GM12891 (cell line): ENCODE results near the gene DARS1.

Experiments used
- POLR2A ChIP-seq: IDR thresholded peaks from 2 replicates; pipeline ENCODE4 v1.6.1; 2011; ENCODE audit warnings: low read depth, low read length, control low read depth
- POLR2AphosphoS5 ChIP-seq: IDR thresholded peaks from 2 replicates; pipeline ENCODE4 v1.6.1; 2011; ENCODE audit warnings: low read depth, low read length, control low read depth
- SPI1 ChIP-seq: IDR thresholded peaks from 2 replicates; pipeline ENCODE4 v1.6.1; 2011; ENCODE audit warnings: low read depth, low read length, control low read depth

- no peak for TF ChIP-seq POLR2A
- no peak for TF ChIP-seq POLR2AphosphoS5
- TF ChIP-seq SPI1: no peak
Measured at GRCh38 chr2:136014411-136014810, 29.0 kb upstream of the DARS1 start.
